Body of pancreas (tissue), 4 donors: ENCODE data around the gene TNPO1. TPM values are rescaled to one million over a fixed set of nuclear protein-coding genes. Genes with fewer than 3 reads are reported as not detected.

Source experiments
- ATAC-seq: fragments of 150-250 bp; one replicate; pipeline ENCODE4 v1.9.1; 2016
- DNase-seq, 4 donors: peaks; one replicate each; pipeline ENCODE4 v3.0.0-alpha.2; 2019
- H3K27ac ChIP-seq, 4 donors: fragments of 200-600 bp; sonication (generic); 1 replicate in 3 of 4; 2 replicates in 1 of 4; pipeline versions ENCODE4 v1.5.1 to v1.6.1; 2016 to 2019; ENCODE audit warnings: mild to moderate bottlenecking in 1 of 4, mixed read lengths in 1 of 4, moderate library complexity in 1 of 4
- H3K27me3 ChIP-seq, 2 donors: fragments of 200-600 bp; sonication (generic); one replicate each; pipeline ENCODE4 v1.6.0; 2016; ENCODE audit warnings: mild to moderate bottlenecking in 1 of 2
- H3K36me3 ChIP-seq, 2 donors: fragments of 200-600 bp; sonication (generic); replicated peaks in 1 of 2; 2 replicates each; pipeline ENCODE4 v1.5.1; 2016; ENCODE audit warnings: low read depth in 2 of 2; ENCODE audit not compliant: insufficient read depth in 1 of 2
- H3K4me1 ChIP-seq: fragments of 200-600 bp; sonication (generic); one replicate; pipeline ENCODE4 v1.6.0; 2016
- H3K4me3 ChIP-seq, 2 donors: fragments of 200-600 bp; sonication (generic); 1 replicate in 1 of 2; 2 replicates in 1 of 2; pipeline ENCODE4 v1.5.1; 2016 to 2019
- H3K9me3 ChIP-seq, 3 donors: fragments of 200-600 bp; sonication (generic); 1 replicate in 2 of 3; 2 replicates in 1 of 3; pipeline ENCODE4 v1.5.1; 2016
- CTCF ChIP-seq, 7 experiments: fragments of 450-650 bp in 4 of 7; fragments of 200-600 bp in 3 of 7; sonication (generic) in 3 of 7; IDR thresholded peaks; one replicate each; pipeline ENCODE4 v1.5.1; 2016 to 2019; ENCODE audit warnings: antibody characterized with exemption in 7 of 7
- POLR2A ChIP-seq, 3 donors: fragments of 450-650 bp; IDR thresholded peaks; one replicate each; pipeline ENCODE4 v1.6.1; 2016; ENCODE audit warnings: antibody characterized with exemption in 3 of 3, mild to moderate bottlenecking in 2 of 3
- WGBS, 2 donors: methylation state at CpG; one replicate each; pipeline ENCODE4 v1.1.5; 2017; 5-methylcytosine and 5-hydroxymethylcytosine counted together
- intact Hi-C: fragments of 100-400 bp; cut with DNase I; formaldehyde crosslinking; loops from one replicate; pipeline ENCODE4 v1.15.1; 2023
- total RNA-seq, 2 donors: library from RNA; depleted of rRNA; stranded (reverse); fragments of >200 nt; gene quantifications; one replicate each; pipeline ENCODE4 v1.1.0, GENCODE V29; 2016

TNPO1 gene
- total RNA-seq, 2 donors from 2014 or later, result 41.2 to 71.9 TPM

GRCh38 chr5:72779520-72779919, 36.9 kb upstream of the TNPO1 start:
- Histone ChIP-seq H3K27me3 (no peaks in the 10 kb centered on the region), H3K9me3 (no peaks in the 10 kb centered on the region), H3K27ac (no peak overlapping the region), H3K4me1 (no peaks in the 10 kb centered on the region), H3K4me3 (no peak overlapping the region), H3K36me3 (no peaks in the 10 kb centered on the region)
- no peak for DNase-seq
- intact Hi-C loops, result no loop called here
- ATAC-seq, result no peak
- WGBS, 2 donors, result 86 to 93% methylated on average over 2 of the region's 2 CpGs
- no peak for TF ChIP-seq CTCF (IDR thresholded peaks at IDR 0.05)
- no peak for TF ChIP-seq POLR2A (IDR thresholded peaks at IDR 0.05)

- H3K4me1 ChIP-seq, result no peaks in the 10 kb centered on the region
- WGBS, 2 donors, result 80 to 84% methylated on average over 1 of the region's 1 CpG
- ATAC-seq (no peak), DNase-seq (no peak)
- no peak for TF ChIP-seq CTCF (IDR thresholded peaks at IDR 0.05)
- intact Hi-C loops, result no loop called here
- H3K9me3 ChIP-seq, result no peaks in the 10 kb centered on the region
- no peaks in the 10 kb centered on the region for H3K27me3 ChIP-seq
- H3K27ac ChIP-seq, result no peak overlapping the region
- no peaks in the 10 kb centered on the region for H3K36me3 ChIP-seq
- no peak overlapping the region for H3K4me3 ChIP-seq
These were observed 33.1 kb upstream of the TNPO1 start for GRCh38 chr5:72783354-72783753.

GRCh38 chr5:72784129-72784528, 32.3 kb upstream of the TNPO1 start:
- no peaks in the 10 kb centered on the region for H3K9me3 ChIP-seq
- H3K4me3 ChIP-seq, result no peak overlapping the region
- H3K36me3 ChIP-seq, result no peaks in the 10 kb centered on the region
- DNase-seq (no peak), ATAC-seq (no peak)
- H3K27me3 ChIP-seq, result no peaks in the 10 kb centered on the region
- 90 to 95% methylated on average over 1 of the region's 1 CpG for WGBS, 2 donors
- intact Hi-C loops, result no loop called here
- TF ChIP-seq CTCF (IDR thresholded peaks at IDR 0.05) (no peak), POLR2A (IDR thresholded peaks at IDR 0.05) (no peak)
- no peaks in the 10 kb centered on the region for H3K4me1 ChIP-seq
- H3K27ac ChIP-seq, result no peak overlapping the region

GRCh38 chr5:72785801-72786200, 30.7 kb upstream of the TNPO1 start:
- H3K4me1 ChIP-seq, result no peaks in the 10 kb centered on the region
- no peaks in the 10 kb centered on the region for H3K36me3 ChIP-seq
- H3K27ac ChIP-seq, result no peak overlapping the region
- TF ChIP-seq CTCF (IDR thresholded peaks at IDR 0.05), result no peak
- TF ChIP-seq POLR2A (IDR thresholded peaks at IDR 0.05), result no peak
- no peaks in the 10 kb centered on the region for H3K9me3 ChIP-seq
- no peak overlapping the region for H3K4me3 ChIP-seq
- intact Hi-C loops, result no loop called here
- DNase-seq (no peak), ATAC-seq (no peak)
- no peaks in the 10 kb centered on the region for H3K27me3 ChIP-seq

GRCh38 chr5:72786676-72787075, 29.8 kb upstream of the TNPO1 start:
- Histone ChIP-seq H3K4me1 (no peaks in the 10 kb centered on the region), H3K9me3 (no peaks in the 10 kb centered on the region), H3K36me3 (no peaks in the 10 kb centered on the region), H3K27ac (no peak overlapping the region), H3K27me3 (no peaks in the 10 kb centered on the region), H3K4me3 (no peak overlapping the region)
- intact Hi-C loops, result no loop called here
- no peak for TF ChIP-seq POLR2A (IDR thresholded peaks at IDR 0.05)
- TF ChIP-seq CTCF (IDR thresholded peaks at IDR 0.05), result no peak
- DNase-seq (no peak), ATAC-seq (no peak)
- 84 to 86% methylated on average over 4 of the region's 4 CpGs for WGBS, 2 donors
